GM18858 (cell line): ENCODE results near the gene PPA1.
"Not testable (repeated sequence)": the region's sequence is repeated elsewhere in the genome, so short reads cannot be mapped to it uniquely, and the experiment has no call there.

Source experiments
- ATAC-seq: cut with Tn5 transposase; IDR thresholded peaks from one replicate; pipeline ENCODE4 v1.9.1; 2021; ENCODE audit not compliant: unreplicated experiment

PPA1 gene

DNA sequence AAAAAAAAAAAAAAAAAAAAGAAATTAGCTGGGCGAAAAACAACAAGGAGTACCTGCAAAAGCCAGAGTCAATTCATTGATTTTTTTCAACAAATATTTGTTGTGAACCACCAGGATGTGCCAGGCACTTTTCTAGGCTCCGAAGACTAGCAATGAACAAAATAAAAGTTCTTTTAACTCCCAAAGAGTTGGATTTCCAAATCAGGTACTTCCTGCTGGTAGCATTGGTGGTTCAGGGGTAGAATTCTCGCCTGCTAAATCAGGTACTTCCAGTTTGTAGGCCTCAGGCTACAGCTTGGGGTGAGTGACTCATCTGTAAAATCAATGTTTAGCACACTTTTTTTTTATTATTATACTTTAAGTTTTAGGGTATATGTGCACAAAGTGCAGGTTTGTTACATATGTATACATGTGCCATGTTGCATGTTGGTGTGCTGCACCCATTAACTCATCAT lies 10.9 kb downstream of the PPA1 start:
- ATAC-seq = no peak

DNA sequence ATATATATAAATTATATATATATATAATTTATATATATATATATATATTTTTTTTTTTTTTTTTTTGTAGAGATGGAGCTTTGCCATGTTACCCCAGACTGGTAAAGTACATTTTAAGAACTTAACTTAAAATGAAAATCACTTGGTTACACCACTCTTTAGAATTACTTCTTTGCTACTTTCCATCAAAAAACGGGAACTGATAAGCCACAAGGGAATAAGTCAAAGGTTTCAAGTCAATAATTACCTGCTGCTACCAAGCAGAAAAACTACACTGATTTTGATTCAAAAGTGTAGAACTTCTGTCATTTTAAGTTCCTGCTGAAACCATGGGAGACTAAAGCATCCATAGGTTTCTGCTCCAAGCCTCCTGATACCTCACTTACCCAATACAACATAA lies 12.2 kb downstream of the PPA1 start:
- no peak for ATAC-seq

DNA sequence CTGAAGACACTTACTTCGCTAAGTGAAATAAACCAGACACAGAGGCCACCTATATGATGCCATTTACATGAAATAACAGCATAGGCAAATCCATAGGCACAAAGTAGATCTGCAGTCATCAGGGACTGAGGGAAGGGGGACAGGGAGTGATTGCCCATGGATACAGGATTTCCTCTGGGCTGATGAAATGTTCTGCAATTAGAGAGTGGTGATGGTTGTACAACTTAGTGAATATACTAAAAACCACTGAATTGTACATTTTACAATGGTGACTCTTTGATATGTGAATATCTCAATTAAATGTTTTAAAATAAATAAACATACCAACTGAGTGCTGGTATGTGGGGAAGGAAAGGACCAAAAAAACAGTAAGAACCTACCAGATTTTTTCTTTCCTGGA lies 20.4 kb downstream of the PPA1 start:
- no peak for ATAC-seq

DNA sequence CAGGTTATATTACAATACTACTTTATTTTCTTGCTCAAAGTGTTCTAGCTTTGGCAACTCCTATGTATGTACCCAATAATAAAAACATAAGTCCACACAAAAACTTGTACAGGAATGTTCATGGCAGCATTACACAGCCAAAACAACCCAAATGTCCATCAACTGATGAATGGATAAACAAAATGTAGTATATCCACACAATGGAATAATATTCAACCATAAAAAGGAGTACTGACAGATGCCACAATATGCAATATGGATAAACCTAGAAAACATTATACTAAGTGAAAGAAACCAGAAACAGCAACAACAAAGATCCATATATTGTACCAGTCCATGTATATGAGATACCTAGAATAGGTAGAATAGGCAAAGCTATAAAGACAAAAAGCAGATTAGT lies 21.0 kb downstream of the PPA1 start:
- ATAC-seq = no peak

DNA sequence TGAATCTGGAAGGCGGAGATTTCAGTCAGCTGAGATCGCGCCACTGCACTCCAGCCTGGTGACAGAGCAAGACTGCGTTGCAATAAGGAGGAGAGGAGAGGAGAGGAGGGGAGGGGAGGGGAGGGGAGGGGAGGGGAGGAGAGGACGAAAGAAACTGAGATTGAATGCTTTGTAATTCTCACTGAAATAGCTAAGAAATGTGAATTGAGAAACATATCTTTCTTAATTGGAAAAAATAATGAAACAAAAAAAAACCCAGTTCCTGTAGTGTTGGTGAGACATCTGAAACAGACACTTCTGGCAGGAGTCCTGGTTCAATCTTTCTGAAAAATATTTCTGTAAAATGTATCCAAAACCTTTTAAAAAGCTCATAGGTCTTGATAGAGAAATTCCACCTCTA lies 26.5 kb downstream of the PPA1 start:
- ATAC-seq = no peak

DNA sequence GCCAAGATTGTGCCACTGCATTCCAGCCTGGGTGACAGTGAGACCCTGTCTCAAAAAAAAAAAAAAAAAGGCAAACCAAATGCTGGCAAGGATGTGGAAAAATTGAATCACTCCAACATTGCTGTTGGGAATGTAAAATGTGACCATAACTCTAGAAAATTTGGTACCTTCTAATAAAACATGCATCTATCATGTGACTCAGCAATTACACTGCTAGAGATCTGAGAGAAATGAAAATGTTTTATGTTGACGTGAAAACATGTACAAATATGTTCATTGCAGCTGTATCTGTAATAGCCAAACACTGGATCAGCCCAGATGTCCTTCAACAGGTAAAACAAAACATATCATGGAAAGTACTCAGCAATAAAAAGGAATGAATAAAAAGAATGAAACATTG lies 32.1 kb downstream of the PPA1 start:
- ATAC-seq = no peak

DNA sequence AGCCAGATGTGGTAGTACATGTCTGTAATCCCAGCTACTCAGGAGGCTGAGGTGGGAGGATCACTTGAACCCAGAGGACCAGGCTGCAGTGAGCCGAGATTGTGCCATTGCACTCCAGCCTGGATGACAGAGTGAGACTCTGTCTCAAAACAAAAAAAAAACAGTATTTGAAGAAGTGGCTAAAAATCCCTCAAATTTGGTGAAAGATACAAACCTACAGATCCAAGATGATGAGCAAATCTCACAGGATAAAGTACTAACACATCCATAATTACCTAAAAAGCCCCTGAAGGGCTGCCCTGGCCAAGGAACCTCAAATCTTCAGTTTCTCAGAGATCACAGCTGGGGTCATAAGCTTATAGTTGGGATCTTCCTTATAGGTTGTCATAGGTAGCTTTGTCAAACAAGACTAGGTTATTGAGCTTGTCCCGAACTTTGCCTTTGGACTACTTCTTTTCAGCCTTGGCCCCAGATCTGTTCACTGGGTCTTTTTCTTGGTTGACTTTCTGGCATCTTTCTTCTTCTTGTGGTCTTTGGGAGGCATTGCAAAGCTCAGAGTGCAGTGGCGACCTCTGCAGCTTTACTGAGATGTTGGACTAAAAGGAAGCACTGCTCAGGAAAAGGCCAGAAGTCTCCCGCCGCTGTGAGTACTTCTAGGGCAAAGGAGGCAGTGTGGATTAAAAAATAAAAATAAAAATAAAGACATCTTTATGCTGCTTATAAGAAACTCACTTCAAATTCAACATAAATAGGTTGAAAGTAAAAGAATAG lies 34.3 kb downstream of the PPA1 start:
- no peak for ATAC-seq

DNA sequence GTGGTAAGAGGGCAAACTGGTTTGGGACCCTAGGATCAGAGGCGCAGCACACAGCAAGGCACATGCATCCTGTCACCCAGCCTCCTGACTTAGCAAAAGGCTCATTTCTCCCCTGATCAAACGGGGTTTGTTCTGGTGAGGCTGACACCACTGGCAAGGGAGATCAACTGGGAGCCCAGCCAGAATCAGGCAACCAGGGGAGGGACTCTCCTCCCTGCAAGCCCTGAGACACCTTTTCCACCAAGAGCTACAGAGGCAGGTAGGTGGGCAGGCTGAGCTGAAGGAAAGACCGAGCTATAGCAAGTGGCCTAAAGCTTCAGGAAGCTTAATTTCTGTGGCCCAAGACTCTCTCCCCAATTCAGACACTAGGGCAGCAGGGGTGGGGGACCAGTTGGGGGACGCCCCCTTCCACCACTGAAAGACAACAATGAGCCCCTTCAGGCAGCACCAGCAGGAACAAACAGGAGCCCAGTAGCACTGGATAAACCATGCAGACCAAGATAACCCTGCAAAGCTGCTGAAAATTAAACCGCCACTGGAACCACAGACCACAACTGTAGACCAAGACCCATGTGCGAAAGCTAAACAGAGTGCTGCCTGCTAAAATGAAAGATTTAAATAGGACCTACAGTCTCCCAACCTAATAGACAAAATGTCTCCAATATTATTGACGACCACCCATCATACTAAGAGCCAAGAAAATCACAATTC lies 35.8 kb downstream of the PPA1 start:
- no peak for ATAC-seq

DNA sequence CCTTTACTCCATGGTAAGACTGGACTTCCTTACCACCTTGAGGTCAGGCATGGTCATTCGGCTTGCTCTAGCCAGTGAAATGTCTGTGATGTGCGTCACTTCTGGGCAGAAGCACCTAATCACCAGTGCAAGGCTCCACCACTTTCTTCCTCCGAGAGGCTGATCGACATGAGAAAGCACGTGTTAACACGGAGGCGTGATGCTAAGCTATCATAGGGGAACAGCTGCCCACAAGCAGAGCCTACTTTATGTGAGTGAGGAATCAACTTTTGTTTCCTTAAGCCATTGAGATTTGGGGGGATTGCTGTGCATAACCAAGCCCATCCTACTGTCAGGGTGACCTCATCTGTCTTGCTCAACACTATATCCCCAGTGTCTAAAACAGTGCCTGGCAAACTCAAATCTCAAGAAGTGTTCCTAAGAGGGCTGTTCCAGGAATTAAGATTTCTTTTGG lies 39.8 kb downstream of the PPA1 start:
- no peak for ATAC-seq

DNA sequence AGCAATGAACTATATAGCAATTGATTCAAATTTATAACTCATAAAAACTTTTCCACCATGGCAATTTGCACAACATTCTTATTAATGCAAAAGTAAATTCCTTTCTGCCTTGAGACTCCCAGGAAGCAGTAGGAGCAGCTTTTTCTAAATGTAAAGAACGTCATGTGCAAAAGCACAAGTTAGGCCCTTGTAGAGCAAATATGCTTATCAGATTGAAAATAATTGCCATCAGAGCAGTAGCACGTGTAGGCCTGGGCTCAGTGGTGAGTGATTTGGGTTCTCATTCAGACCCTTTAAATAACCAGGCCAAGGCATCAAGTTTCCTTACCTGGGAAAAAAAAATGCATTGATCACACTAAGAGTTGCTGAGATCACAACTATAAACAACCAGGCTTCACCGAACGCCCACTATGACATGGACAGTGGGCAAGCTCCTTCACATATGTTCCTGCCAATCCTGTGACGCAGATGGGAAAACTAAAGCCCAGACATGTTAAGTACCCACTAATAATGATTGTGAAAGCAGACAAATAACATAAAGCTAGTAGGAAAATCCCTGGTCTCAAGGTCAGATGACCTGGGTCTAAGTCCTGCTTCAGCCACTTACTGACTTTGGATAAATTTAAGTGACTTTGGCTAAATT lies 40.8 kb downstream of the PPA1 start:
- no peak for ATAC-seq

DNA sequence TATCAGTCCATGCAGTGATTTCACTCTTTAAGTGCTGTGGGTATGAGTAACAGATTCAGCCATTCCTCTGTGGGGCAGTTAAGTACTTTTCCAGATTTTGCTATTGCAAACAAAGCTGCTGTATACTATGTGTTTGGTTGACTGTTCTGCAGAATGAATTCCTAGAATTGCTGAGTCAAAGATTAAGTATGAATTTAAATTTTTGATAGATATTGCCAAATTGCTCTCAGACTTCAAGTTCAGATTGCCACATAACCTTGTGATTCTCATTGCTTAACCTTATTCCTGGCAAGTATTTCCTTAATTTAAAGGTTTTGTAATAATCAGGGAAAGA lies 41.3 kb downstream of the PPA1 start:
- ATAC-seq = no peak

DNA sequence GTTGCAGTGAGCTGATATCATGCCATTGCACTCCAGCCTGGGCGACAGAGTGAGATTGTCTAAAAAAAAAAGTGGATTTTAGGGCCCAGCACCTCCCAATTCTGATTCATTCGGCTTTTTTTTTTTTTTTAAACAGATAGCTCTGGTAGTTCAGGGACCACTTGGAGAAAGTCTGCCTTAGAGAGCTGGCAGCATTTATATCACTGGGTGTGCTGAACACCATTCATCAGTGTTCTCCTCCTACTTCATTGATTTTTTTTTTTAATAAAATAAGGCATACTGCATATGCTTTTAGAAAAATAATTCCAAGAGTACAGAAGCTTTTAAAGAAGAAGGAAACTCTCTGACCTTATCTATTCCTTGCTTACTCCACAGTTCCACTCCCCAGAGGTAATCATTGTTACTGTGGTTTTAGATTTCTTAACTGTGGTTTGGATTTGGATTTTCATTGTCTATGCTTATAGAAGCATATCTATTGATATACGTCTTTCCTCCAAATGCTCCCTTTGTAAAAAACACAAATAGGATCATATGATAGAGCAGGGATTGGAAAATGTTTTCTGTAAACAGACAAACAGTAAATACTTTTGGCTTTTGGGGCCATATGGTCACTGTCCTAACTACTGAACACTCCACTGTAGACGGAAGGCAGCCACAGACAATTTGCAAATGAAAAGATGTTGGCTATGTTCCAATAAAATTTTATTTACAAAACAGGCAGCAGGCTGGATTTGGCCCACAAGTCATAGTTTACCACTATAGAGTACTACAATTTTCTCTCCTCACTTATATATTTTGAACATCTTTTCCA lies 41.9 kb downstream of the PPA1 start:
- ATAC-seq = no peak

DNA sequence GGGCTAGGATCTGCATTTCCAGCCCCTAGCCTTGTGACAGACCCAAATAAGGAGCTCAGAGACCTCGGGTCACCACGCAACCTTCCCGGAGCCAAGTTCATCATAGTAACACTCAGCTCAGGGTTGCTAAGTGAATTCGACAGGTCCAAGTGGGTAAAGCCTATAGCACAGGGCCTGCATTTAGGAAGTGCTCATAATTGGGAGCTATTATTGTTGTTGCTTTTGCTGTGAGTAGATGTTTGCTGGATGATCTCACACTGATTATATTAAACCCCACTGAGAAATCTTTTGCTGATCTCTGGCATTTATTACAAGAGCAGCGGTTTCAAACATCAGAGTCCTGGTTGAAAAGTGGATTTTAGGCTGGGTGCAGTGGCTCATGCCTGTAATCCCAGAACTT lies 42.6 kb downstream of the PPA1 start:
- ATAC-seq = no peak

DNA sequence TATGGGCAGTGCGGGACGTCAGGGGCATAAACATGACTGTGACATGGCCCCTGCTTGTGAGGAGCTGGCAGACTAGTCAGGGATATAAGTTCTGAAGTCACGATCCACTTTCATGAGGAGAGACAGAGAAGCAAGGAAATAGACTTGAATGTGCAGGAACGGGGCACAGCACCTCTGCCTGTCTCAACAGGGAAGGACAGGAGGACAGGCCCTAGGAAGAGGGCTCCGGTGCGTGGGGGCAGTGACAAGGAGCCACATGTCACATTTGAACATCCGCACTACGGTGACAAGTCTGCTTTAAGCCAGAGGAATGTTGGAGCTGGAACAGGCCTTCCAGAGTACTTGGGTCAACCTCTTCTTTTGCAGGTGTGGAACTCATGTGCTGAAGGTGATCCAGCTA lies 43.1 kb downstream of the PPA1 start:
- no peak for ATAC-seq

DNA sequence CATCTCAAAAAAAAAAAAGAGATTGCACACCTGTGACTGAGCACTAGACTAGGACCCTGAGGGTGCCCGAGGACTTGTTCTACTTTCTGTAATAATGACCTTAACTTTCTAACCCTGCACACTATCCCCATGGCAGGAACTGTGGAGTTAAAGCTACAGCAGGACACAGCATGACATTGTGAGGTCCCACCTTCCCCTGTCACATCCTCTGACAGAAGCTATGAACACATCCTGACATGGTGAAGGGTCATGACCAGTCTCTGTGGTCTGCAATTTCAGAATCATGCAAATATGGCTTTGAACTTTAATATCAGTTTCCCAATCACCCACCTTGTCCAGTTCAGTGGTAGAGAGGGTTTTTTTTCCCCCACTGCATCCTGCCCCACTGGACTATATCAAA lies 44.5 kb downstream of the PPA1 start:
- ATAC-seq = no peak

DNA sequence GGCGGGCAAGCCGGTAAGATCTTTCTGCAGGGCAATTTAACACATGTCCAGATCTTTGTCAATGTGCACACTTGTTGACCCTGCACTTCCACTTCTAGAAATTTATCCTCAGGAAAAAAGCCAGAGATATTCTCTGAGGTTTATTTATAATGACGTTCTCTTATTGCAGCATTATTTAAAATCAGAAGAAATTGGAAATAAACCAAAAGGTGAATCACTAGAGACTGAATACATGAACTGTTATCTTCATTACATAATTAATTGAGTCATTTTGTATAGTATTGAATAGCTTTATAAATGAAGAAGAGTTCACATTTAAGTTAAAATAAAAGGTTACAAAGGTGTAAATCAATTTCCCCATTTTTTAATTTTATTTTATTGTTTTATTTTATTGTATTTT lies 46.7 kb downstream of the PPA1 start:
- ATAC-seq = no peak

DNA sequence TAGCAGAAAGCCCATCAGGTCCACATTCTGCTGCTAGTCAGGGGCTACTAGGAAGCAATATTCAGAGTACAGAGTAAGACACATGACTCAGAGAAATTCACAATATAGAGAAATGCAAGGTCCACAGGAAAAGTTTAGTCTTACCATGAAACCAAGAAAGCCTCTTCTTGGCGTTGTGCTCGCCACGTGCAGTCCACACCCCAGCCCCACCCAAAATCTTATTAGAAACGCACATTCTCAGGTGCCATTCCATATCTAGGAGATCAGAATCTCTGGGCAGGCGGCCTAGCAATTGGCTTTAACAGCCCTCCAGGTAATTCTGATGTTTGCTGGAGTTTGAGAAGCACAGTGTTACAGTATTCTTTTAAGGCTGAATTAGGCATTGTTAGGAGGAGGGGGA lies 47.1 kb downstream of the PPA1 start:
- ATAC-seq = no peak

DNA sequence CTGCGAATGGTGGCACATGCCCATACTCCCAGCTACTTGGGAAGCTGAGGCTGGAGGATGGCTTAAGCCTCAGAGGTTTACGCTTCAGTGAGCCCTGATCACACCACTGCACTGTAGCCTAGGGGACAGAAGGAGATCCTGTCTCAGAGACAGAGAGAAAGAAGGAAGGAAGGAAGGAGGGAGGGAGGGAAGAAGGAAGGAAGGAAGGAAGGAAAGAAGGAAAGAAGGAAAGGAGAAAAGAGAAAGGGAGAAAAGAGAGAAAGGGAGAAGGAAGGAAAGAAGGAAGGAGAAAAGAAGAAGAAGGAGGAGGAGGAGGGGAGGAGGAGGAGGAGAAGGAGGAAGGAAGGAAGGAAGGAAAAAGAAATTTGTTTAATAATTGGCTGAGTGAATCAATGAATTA lies 49.9 kb downstream of the PPA1 start:
- no peak for ATAC-seq

DNA sequence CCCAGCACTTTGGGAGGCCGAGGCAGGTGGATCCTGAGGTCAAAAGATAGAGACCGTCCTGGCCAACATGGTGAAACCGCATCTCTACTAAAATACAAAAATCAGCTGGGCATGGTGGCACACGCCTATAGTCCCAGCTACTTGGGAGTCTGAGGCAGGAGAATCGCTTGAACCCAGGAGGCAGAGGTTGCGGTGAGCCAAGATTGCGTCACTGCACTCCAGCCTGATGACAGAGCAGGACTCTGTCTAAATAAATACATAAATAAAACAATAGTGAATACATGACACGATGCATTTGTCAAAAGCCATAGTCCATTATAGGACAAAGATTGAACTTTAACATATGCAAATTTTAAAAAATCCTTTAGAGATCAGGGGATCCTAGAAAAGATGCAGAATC lies 54.0 kb downstream of the PPA1 start:
- ATAC-seq = not testable (repeated sequence)

DNA sequence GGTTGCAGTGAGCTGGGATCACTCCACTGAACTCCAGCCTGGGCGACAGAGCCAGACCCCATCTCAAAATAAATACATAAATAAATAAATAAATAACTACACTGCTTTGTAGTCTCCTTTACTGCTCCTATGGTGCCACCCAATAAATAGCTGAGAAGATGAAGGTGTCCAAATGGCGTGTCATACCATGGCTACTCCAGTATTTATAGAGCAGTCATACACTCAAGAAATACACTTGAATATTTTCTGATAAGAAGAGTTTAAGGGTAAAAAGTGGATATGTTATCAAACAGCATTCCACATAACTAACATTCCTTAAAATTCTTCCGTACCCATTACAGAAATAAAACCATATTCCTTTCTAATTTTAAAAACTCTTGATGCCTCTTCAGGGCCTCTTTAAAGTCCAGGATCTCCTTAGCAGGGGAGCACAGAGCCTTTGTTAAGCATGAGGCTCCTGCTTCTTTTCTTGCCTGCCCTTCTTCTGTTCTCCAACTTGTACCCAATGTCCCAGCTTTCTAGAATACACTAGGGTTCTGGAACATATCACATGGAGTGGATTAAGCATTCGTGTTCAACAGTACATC lies 55.0 kb downstream of the PPA1 start:
- no peak for ATAC-seq

DNA sequence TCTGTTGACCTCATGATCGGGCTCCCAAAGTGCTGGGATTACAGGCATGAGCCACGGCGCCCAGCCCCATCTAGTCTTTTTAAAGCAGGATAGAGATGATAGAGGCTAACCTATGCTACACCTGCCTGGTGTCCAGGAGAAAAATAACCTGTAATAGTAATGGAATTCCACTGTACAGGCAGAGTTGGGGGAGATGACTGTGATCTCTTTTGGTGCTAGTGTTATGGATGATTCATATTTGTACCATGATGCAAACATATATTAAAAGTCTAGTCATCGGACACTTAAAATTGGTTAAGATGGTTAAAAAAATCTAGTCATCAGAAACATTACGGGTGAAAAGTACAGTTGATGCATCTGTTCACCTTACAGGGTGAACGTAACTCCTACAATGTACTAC lies 56.8 kb downstream of the PPA1 start:
- ATAC-seq = no peak
